ENCODE measurements around the gene KIF20B. TPM values are rescaled to one million over a fixed set of nuclear protein-coding genes. Genes with fewer than 3 reads are reported as not detected.

The KIF20B gene
- total RNA-seq, 1 donor = 4.7 TPM

GRCh38 chr10:89666138-89666537 lies 35.3 kb upstream of the KIF20B start:
- Histone ChIP-seq H3K27ac (ENCODE audit: low read depth, low read length) (no peak overlapping the region), H3K36me3 (ENCODE audit: insufficient read depth, low read length) (no peaks in the 10 kb centered on the region), H3K4me3 (ENCODE audit: insufficient read depth, low read length) (no peak overlapping the region), H3K4me2 (ENCODE audit: insufficient read depth, low read length) (no peak overlapping the region), H3K27me3 (ENCODE audit: insufficient read depth, low read length) (no peaks in the 10 kb centered on the region), H2AFZ (ENCODE audit: low read length) (no peak overlapping the region), H3K9me3 (ENCODE audit: low read depth, low read length) (no peaks in the 10 kb centered on the region), H3K79me2 (ENCODE audit: insufficient read depth, low read length) (no peaks in the 10 kb centered on the region), H3K4me1 (ENCODE audit: insufficient read depth, low read length) (no peaks in the 10 kb centered on the region), H4K20me1 (ENCODE audit: insufficient read depth, low read length) (no peaks in the 10 kb centered on the region)
- DNase-seq (ENCODE audit: insufficient read length, low spot score, missing footprints) = no peak
- TF ChIP-seq, protein P1, sequence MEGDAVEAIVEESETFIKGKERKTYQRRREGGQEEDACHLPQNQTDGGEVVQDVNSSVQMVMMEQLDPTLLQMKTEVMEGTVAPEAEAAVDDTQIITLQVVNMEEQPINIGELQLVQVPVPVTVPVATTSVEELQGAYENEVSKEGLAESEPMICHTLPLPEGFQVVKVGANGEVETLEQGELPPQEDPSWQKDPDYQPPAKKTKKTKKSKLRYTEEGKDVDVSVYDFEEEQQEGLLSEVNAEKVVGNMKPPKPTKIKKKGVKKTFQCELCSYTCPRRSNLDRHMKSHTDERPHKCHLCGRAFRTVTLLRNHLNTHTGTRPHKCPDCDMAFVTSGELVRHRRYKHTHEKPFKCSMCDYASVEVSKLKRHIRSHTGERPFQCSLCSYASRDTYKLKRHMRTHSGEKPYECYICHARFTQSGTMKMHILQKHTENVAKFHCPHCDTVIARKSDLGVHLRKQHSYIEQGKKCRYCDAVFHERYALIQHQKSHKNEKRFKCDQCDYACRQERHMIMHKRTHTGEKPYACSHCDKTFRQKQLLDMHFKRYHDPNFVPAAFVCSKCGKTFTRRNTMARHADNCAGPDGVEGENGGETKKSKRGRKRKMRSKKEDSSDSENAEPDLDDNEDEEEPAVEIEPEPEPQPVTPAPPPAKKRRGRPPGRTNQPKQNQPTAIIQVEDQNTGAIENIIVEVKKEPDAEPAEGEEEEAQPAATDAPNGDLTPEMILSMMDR (IDR thresholded peaks at IDR 0.05; ENCODE audit: extremely low read depth, low read depth, low read length) = no peak

DNA sequence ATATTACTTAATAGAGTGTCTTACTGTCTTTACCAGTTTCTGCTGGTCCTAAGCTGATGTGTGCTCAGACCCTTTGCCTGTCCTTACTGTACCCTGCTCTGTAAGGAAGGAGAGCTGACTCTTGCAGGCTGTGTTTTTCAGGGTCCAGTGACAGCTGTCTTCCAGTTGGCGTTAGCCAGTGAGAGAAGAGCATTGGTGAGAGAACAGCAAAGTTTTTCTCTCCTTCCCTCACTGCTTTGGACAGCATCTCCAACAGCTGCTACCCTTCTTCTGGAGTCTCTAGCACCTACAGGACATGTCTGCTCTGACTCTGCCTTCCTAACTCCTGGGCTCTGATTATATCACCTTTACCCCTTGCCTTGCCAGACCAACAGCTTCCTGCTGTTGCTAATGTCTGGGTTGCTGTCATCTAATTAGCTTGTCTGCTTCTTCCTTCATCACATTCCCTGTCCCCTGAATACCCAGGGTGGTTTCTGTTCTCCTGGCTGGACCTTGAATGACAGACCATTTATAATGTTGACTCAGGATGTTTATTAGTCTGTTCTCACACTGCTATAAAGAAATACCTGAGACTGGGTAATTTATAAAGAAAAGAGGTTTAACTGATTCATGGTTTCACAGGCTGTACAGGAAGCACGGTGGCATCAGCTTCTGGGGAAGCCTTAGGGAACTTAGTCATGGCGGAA lies 32.9 kb upstream of the KIF20B start:
- H3K4me3 ChIP-seq (ENCODE audit: insufficient read depth, low read length) = no peak overlapping the region
- no peaks in the 10 kb centered on the region for H3K79me2 ChIP-seq (ENCODE audit: insufficient read depth, low read length)
- no peaks in the 10 kb centered on the region for H3K9me3 ChIP-seq (ENCODE audit: low read depth, low read length)
- H2AFZ ChIP-seq (ENCODE audit: low read length) = no peak overlapping the region
- TF ChIP-seq, protein P1 (IDR thresholded peaks at IDR 0.05; ENCODE audit: extremely low read depth, low read depth, low read length) = no peak
- no peaks in the 10 kb centered on the region for H3K27me3 ChIP-seq (ENCODE audit: insufficient read depth, low read length)
- H3K36me3 ChIP-seq (ENCODE audit: insufficient read depth, low read length) = no peaks in the 10 kb centered on the region
- no peak overlapping the region for H3K4me2 ChIP-seq (ENCODE audit: insufficient read depth, low read length)
- H3K27ac ChIP-seq (ENCODE audit: low read depth, low read length) = no peak overlapping the region
- no peaks in the 10 kb centered on the region for H3K4me1 ChIP-seq (ENCODE audit: insufficient read depth, low read length)
- no peak for DNase-seq (ENCODE audit: insufficient read length, low spot score, missing footprints)
- H4K20me1 ChIP-seq (ENCODE audit: insufficient read depth, low read length) = no peaks in the 10 kb centered on the region

DNA sequence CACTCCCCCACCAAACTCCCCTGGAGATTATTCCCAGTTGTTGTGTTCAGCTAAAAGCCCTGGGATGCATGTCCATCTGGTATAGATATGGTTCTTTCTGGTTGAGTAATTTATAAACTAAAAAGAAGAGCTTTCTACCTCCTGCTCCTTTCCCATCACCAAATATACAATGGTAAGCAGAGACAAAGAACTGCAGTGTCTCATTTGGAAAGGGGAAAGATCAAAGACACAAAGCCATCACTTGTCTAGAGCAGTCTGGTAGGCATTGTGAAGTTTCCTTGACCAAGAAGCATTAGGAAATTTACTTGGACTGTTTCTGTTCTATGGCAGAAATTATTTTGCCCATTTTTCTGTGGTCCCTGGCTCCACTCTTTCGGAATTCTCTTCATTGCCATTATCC lies 31.4 kb upstream of the KIF20B start:
- Histone ChIP-seq H3K4me2 (ENCODE audit: insufficient read depth, low read length) (no peak overlapping the region), H3K4me1 (ENCODE audit: insufficient read depth, low read length) (no peaks in the 10 kb centered on the region), H3K27ac (ENCODE audit: low read depth, low read length) (no peak overlapping the region)

DNA sequence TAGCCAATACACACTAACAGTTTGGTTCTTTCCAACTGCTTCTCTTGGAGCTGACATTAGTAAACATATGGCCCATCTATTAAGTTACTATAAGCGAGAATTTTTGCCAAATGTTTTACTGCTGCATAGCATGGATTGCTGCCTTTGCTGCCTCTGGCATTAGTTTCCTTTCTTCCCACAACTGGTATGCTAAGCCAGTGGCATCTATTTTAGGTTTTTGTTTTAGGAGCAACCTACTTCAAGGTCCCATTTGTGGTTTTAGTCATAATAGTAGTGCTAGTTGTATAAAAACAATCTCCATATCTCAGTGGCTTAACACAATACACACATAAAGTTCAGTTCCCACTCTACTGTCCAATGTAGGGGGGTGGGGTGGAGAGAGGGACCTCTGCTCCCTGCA lies 30.5 kb upstream of the KIF20B start:
- H4K20me1 ChIP-seq (ENCODE audit: insufficient read depth, low read length) = no peaks in the 10 kb centered on the region

More for the DNA sequence above, 31.4 kb upstream of the KIF20B start:
- TF ChIP-seq, protein P1 (IDR thresholded peaks at IDR 0.05; ENCODE audit: extremely low read depth, low read depth, low read length) = no peak
- H4K20me1 ChIP-seq (ENCODE audit: insufficient read depth, low read length) = no peaks in the 10 kb centered on the region
- H3K9me3 ChIP-seq (ENCODE audit: low read depth, low read length) = no peaks in the 10 kb centered on the region
- no peak for DNase-seq (ENCODE audit: insufficient read length, low spot score, missing footprints)
- no peaks in the 10 kb centered on the region for H3K79me2 ChIP-seq (ENCODE audit: insufficient read depth, low read length)
- no peaks in the 10 kb centered on the region for H3K27me3 ChIP-seq (ENCODE audit: insufficient read depth, low read length)
- H3K4me3 ChIP-seq (ENCODE audit: insufficient read depth, low read length) = no peak overlapping the region
- H3K36me3 ChIP-seq (ENCODE audit: insufficient read depth, low read length) = no peaks in the 10 kb centered on the region
- H2AFZ ChIP-seq (ENCODE audit: low read length) = no peak overlapping the region

More for the DNA sequence above, 30.5 kb upstream of the KIF20B start:
- H3K27ac ChIP-seq (ENCODE audit: low read depth, low read length) = no peak overlapping the region
- H3K4me2 ChIP-seq (ENCODE audit: insufficient read depth, low read length) = no peak overlapping the region
- TF ChIP-seq, protein P1 (IDR thresholded peaks at IDR 0.05; ENCODE audit: extremely low read depth, low read depth, low read length) = no peak
- H3K9me3 ChIP-seq (ENCODE audit: low read depth, low read length) = no peaks in the 10 kb centered on the region
- no peaks in the 10 kb centered on the region for H3K36me3 ChIP-seq (ENCODE audit: insufficient read depth, low read length)
- H2AFZ ChIP-seq (ENCODE audit: low read length) = no peak overlapping the region
- H3K79me2 ChIP-seq (ENCODE audit: insufficient read depth, low read length) = no peaks in the 10 kb centered on the region
- H3K4me3 ChIP-seq (ENCODE audit: insufficient read depth, low read length) = no peak overlapping the region
- no peaks in the 10 kb centered on the region for H3K27me3 ChIP-seq (ENCODE audit: insufficient read depth, low read length)
- no peaks in the 10 kb centered on the region for H3K4me1 ChIP-seq (ENCODE audit: insufficient read depth, low read length)
- no peak for DNase-seq (ENCODE audit: insufficient read length, low spot score, missing footprints)
